Testis (tissue), 2 donors: Measurements from ENCODE around the gene TPRG1.

Experiments used
- POLR2A ChIP-seq: fragments of 450-650 bp; IDR thresholded peaks from one replicate; pipeline ENCODE4 v1.6.1; 2017; ENCODE audit warnings: antibody characterized with exemption, mild to moderate bottlenecking, moderate library complexity
- TF ChIP-seq, protein P1 (sequence below), 3 experiments: fragments of 450-650 bp in 2 of 3; fragments of 200-600 bp in 1 of 3; sonication (generic) in 1 of 3; IDR thresholded peaks; one replicate each; pipeline ENCODE4 v1.5.1; 2016 to 2019; ENCODE audit warnings: antibody characterized with exemption in 3 of 3, mild to moderate bottlenecking in 2 of 3, moderate library complexity in 1 of 3

DNA sequence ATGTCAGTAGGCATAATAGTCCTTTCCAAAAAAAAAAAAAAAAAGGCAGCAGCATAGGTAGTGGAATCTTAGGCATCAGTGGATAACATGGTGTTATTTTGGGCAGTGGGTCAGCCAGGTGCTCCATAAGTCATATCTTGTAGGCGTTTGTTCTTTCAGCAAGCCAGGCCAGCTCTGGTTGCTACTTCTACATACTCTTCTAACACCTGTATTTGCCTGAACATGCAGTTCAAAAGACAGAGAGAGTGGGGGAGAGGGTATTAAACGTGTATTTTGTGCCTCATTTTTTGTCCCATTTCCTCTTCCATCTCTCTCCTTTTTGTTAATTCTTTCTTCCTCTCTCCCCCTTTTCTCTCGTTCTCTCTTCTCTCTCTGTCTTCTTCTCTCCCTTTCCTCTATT is 110.4 kb downstream of the TPRG1 start:
- TF ChIP-seq, protein P1, sequence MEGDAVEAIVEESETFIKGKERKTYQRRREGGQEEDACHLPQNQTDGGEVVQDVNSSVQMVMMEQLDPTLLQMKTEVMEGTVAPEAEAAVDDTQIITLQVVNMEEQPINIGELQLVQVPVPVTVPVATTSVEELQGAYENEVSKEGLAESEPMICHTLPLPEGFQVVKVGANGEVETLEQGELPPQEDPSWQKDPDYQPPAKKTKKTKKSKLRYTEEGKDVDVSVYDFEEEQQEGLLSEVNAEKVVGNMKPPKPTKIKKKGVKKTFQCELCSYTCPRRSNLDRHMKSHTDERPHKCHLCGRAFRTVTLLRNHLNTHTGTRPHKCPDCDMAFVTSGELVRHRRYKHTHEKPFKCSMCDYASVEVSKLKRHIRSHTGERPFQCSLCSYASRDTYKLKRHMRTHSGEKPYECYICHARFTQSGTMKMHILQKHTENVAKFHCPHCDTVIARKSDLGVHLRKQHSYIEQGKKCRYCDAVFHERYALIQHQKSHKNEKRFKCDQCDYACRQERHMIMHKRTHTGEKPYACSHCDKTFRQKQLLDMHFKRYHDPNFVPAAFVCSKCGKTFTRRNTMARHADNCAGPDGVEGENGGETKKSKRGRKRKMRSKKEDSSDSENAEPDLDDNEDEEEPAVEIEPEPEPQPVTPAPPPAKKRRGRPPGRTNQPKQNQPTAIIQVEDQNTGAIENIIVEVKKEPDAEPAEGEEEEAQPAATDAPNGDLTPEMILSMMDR (IDR thresholded peaks at IDR 0.05): no peak
- no peak for TF ChIP-seq POLR2A
